Skeletal muscle tissue (tissue), 4 donors: Measurements from ENCODE around the gene DOCK9. TPM values are rescaled to one million over a fixed set of nuclear protein-coding genes. Genes with fewer than 3 reads are reported as not detected.

ENCODE experiments used
- H3K27ac ChIP-seq: one replicate; pipeline ENCODE4 v1.7.0; 2013; ENCODE audit warnings: mild to moderate bottlenecking, low read depth, low read length, inconsistent platforms
- H3K27me3 ChIP-seq, 3 donors: one replicate each; pipeline ENCODE4 v1.7.0; 2013; ENCODE audit warnings: low read length in 3 of 3; ENCODE audit not compliant: control insufficient read depth in 3 of 3, insufficient read depth in 3 of 3
- H3K36me3 ChIP-seq, 3 donors: one replicate each; pipeline ENCODE4 v1.7.0; 2013; ENCODE audit warnings: low read length in 3 of 3; ENCODE audit not compliant: control insufficient read depth in 3 of 3, insufficient read depth in 3 of 3
- H3K4me1 ChIP-seq, 3 donors: one replicate each; pipeline ENCODE4 v1.7.0; 2013; ENCODE audit warnings: low read length in 3 of 3, mild to moderate bottlenecking in 3 of 3; ENCODE audit not compliant: control insufficient read depth in 3 of 3, insufficient read depth in 3 of 3
- H3K4me3 ChIP-seq, 3 donors: one replicate each; pipeline ENCODE4 v1.7.0; 2013; ENCODE audit warnings: low read length in 3 of 3
- H3K9ac ChIP-seq, 3 donors: one replicate each; pipeline ENCODE4 v1.7.0; 2013; ENCODE audit warnings: low read length in 3 of 3, mild to moderate bottlenecking in 3 of 3, moderate library complexity in 2 of 3, low read depth in 1 of 3
- H3K9me3 ChIP-seq, 3 donors: one replicate each; pipeline ENCODE4 v1.7.0; 2013; ENCODE audit warnings: low read length in 3 of 3; ENCODE audit not compliant: control insufficient read depth in 3 of 3
- total RNA-seq: library from RNA; depleted of rRNA; stranded (reverse); fragments of >200 nt; gene quantifications from one replicate; pipeline ENCODE4 v1.2.3, GENCODE V29; 2014
- donor health status: Osteomylitis.

Gene DOCK9
- total RNA-seq, 1 donor from 2014 or later = 86.6 TPM

DNA sequence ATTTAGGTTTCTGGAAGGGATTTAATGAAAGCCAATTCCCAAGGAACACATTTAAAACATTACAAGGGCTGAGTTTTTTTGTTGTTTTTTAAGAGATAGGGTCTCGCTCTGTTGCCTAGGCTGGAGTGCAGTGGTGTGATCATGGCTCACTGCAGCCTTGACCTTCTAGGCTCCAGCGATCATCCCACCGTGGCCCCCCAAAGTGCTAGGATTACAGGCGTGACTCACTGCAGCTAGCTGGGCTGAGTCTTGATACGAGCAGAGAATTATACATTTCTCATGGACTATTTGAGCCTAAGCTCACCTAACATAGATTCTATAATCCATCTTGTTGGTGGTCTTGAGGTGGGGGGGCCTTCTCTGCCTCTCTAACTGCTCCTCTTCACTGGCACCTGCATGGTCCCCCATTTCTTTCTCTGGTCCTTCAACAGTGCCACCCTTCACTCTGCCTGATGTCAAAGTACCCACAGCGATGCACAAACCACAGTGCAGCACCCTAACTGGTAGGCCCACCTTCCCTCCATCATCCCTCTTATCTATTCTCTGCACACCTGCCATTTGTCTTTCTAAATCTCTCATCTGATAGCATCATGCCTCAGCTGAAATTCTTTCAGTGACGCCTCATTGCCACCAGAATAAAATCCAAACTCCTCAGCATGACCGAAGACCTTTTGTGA is 37.4 kb downstream of the DOCK9 start:
- Histone ChIP-seq H3K4me1 (peaks cover 5 to 24% (median 22%) of the 10 kb centered on the region in 3 donors), H3K36me3 (no peaks in the 10 kb centered on the region), H3K27me3 (no peaks in the 10 kb centered on the region), H3K9ac (no peak overlapping the region), H3K9me3 (peaks cover 0 to 2% (median 0%) of the 10 kb centered on the region in 3 donors), H3K27ac (no peak overlapping the region), H3K4me3 (no peak overlapping the region)

DNA sequence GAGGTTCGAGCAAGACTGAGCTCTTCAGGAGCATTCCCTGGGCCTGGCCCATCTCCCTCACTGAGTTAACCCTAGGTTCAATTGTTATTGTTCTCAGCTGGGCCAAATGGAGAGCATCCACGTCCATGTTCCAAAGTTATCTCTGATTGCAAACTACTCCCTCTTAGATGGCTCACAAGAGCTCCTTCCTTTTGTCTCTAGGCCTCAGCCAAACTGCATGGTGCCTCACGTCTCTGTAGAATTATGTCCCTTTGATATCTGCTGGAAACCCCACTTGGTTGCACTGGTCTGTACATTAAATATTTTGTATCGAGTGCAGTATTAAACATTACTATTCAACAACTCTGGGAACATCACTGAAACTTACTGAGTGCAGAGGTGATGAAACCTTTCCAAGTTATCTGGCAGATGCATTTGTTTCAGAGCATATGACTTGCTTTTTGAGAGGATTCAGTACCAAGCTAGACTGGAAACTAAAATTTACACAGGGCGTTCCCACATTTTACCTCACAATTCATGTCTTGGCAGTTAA is 38.1 kb downstream of the DOCK9 start:
- no peak overlapping the region for H3K27ac ChIP-seq
- H3K9me3 ChIP-seq = peaks cover 0 to 2% (median under 1%) of the 10 kb centered on the region in 3 donors
- no peak overlapping the region for H3K9ac ChIP-seq
- H3K36me3 ChIP-seq = no peaks in the 10 kb centered on the region
- no peaks in the 10 kb centered on the region for H3K27me3 ChIP-seq
- no peak overlapping the region for H3K4me3 ChIP-seq
- H3K4me1 ChIP-seq = peaks cover 5 to 24% (median 22%) of the 10 kb centered on the region in 3 donors

DNA sequence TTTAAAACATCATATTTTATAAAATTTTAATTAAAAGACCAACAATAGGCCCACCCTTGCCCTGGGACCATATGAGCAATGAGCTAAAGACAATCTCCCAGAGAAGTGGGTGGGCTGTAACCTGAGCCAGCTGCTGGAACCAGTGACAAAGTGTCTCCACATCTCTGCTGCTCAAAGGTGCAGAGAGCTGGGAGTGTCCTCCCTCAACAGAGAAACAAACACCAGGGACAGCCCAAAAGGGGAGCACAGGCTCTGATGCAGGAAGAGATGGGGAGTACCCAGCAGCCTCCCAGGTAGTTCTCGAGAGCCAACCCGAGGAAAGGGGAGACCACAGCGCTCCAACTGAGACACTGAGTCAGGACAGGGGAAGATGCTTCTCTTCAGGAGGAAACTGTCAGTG is 39.1 kb downstream of the DOCK9 start:
- no peak overlapping the region for H3K4me3 ChIP-seq
- peaks cover 5 to 21% (median 19%) of the 10 kb centered on the region in 3 donors for H3K4me1 ChIP-seq
- H3K9me3 ChIP-seq = peaks cover 4 to 7% (median 6%) of the 10 kb centered on the region in 3 donors
- H3K27ac ChIP-seq = no peak overlapping the region
- no peaks in the 10 kb centered on the region for H3K36me3 ChIP-seq
- H3K27me3 ChIP-seq = no peaks in the 10 kb centered on the region
- no peak overlapping the region for H3K9ac ChIP-seq

DNA sequence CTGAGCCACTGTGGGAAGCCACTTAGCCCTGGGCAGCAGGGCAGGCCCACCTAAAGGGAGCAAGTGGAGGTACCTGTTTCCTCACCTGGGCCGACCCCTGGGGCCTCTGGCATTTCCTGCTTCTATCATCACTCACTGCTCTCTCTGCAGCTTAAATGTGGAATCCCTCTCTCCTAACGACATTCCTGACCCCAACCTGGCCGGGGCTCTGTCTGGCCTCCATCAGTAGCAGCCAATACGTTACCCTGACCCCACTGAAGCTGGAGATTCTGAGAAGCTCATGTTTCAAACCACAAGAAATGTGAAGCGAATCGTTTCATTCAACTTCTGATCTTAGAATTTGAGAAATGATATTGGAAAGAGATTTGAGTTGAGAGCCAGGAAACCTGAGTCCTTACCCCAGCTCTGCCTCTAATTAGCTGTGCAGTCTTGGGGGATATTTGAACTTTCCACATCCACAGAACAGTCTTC is 39.9 kb downstream of the DOCK9 start:
- Histone ChIP-seq H3K36me3 (no peaks in the 10 kb centered on the region), H3K9ac (no peak overlapping the region), H3K27me3 (no peaks in the 10 kb centered on the region), H3K4me3 (no peak overlapping the region), H3K27ac (no peak overlapping the region), H3K9me3 (peaks cover 4 to 7% (median 6%) of the 10 kb centered on the region in 3 donors), H3K4me1 (peaks cover 5 to 21% (median 19%) of the 10 kb centered on the region in 3 donors)

DNA sequence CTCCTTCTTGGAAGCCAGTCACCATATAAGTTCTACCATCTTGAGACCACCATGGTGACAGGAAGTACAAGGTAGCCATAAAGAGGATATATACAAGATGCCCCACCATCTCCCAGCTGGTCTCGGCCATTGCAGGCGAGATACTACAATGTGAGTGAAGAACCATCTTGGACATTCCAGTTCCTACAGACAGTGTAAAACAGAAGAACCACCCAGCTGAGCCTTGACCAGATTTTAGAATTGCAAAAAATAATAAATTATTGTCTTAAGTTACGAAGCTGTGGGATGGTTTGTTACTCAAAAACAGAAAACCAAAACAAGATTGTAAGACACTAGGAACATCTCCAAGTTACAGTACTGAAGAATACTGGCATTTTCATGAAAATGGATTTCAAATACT is 43.6 kb downstream of the DOCK9 start:
- H3K4me1 ChIP-seq = peaks cover 11 to 17% (median 16%) of the 10 kb centered on the region in 3 donors
- H3K36me3 ChIP-seq = no peaks in the 10 kb centered on the region
- H3K9me3 ChIP-seq = peaks cover 4 to 7% (median 6%) of the 10 kb centered on the region in 3 donors

DNA sequence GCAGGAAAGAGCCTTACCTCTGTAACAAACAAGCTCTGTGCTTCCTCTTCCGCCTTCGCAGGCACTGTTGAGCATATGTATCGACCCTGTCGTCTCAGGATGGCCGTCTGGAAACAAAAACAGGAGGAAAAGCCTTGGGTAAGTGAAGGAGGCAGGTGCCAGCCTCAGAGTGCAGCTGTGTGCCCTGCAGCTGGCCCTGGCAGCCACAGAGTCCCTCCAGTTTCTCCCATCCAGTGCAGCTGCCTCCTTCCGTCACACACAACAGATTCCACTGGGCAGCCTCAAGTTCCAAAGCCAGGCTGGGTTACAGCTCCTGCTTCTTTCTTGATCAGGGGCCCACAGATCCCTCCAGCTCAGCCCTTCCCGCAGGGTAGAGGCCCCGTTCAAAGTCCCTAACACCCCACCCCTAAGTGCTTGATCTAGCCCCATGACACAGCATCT is 47.7 kb downstream of the DOCK9 start:
- H3K9me3 ChIP-seq = peaks cover 2 to 7% (median 6%) of the 10 kb centered on the region in 3 donors
- H3K27me3 ChIP-seq = no peaks in the 10 kb centered on the region
- peak overlapping the region in 1 of 3 donors; percentile 40 for H3K9ac ChIP-seq
- H3K4me3 ChIP-seq = peak overlapping the region; percentile 5 to 40 (median 8)
- no peak overlapping the region for H3K27ac ChIP-seq
- H3K4me1 ChIP-seq = peaks cover 5 to 8% (median 6%) of the 10 kb centered on the region in 3 donors
- no peaks in the 10 kb centered on the region for H3K36me3 ChIP-seq

More for the DNA sequence above, 43.6 kb downstream of the DOCK9 start:
- Histone ChIP-seq H3K27me3 (no peaks in the 10 kb centered on the region), H3K4me3 (no peak overlapping the region), H3K9ac (no peak overlapping the region), H3K27ac (no peak overlapping the region)

DNA sequence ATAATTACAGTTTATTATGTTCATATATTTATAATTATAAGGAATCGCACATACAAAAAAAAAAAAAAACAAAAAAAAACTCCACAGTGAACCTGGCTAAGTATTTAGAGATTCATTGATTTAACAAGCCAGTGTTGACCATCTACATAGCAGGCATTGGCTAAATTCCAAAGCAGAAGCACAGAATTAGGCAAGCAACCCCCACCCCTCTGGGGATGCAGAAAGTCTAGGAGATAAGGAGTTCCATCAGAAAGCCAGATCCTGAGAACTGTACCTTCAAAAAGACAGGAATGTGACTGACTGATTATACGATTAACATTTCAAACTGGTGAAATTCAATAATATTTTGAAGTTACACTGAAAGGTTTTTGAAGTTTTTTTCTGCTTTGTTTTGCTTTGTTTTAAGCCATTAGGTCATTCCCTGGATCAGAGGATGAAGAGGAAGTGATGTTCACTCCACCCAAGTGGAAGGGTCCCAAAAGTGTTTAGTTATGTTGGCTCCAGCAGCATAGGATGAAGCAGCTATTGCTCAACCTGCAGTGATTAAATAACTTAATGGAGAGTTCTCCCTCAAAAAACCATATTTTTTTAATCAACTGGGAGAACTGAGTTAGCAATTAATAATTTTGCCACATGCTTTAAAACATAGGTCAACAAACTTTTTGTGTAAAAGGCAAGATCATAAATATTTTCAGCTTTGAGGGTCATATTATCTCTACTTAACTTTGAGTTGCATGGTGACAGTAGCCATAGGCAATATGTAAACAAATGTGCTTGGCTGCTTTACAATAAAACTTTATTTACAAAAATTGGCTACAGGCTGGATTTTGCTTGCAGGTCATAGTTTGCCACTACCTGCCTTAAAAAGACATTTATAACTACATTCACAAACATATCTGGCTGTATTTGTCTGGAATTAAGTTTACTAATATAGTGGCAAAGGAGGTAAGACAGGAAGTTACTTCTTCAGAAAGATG is 49.6 kb downstream of the DOCK9 start:
- no peaks in the 10 kb centered on the region for H3K36me3 ChIP-seq
- H3K27ac ChIP-seq = peak overlapping the region; percentile 23
- H3K27me3 ChIP-seq = no peaks in the 10 kb centered on the region
- H3K4me1 ChIP-seq = peaks cover 5 to 8% (median 6%) of the 10 kb centered on the region in 3 donors
- no peaks in the 10 kb centered on the region for H3K9me3 ChIP-seq
- H3K4me3 ChIP-seq = peak overlapping the region in 1 of 3 donors; percentile 5
- H3K9ac ChIP-seq = no peak overlapping the region

DNA sequence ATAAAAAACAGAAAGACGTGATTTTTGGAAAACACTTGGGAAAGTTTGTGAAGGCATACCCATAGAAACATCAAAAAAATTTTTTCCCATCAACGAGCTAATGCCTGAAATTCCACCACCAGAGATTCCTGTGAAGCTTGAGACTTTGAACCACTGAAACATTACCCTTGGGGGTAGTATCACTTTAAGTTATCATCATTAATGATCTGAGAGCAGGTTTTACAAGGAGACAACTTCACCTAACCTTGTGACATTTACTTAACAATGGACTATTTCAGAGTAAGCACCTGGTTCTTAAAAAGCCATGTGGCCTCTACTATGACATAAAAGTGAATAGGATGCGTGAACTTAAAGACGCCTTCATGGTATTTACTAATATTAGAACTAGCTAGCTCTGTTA is 51.9 kb downstream of the DOCK9 start:
- Histone ChIP-seq H3K36me3 (peaks cover 0 to 5% (median 4%) of the 10 kb centered on the region in 3 donors), H3K9ac (no peak overlapping the region), H3K9me3 (no peaks in the 10 kb centered on the region), H3K4me1 (peaks cover 8 to 12% (median 8%) of the 10 kb centered on the region in 3 donors), H3K4me3 (no peak overlapping the region), H3K27me3 (no peaks in the 10 kb centered on the region), H3K27ac (no peak overlapping the region)

DNA sequence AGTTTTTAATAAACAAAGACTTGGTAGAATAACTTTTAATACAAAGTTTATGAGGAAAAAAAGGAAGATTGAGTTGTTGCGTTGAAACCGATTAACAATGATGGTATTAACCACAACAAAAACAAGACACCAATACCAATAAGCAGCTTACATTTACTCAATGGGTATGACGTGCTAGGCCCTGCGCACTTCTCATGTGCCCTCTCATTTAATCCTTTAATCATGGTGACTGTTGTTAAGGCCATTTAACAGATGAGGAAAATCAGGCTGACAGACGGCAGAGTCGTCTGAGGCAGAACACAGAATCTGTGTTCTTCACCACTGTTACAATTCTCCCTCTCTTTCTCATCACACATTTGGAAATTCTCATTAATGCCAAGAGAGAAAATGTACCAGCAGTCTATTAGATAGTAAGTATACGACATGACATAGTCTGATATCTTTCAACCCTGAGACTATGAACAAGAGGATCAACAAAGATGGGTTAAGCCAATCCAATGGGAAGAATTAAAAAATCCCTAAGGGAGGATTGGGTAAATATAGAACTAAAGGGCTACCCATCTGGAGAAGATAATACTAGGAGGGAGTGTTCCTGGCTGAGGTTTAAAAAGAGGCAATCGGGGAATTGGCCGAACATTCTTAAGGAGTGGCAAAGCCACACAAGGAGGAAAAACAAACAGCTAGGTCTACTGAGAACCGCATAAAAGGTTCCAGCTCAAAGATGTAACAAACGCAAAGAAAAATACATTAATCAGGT is 54.0 kb downstream of the DOCK9 start:
- Histone ChIP-seq H3K27ac (peak overlapping the region; percentile 51), H3K9me3 (no peaks in the 10 kb centered on the region), H3K9ac (no peak overlapping the region), H3K4me3 (no peak overlapping the region), H3K36me3 (peaks cover 0 to 5% (median 4%) of the 10 kb centered on the region in 3 donors), H3K27me3 (no peaks in the 10 kb centered on the region), H3K4me1 (peaks cover 3 to 7% (median 3%) of the 10 kb centered on the region in 3 donors)
